Caco-2 (cell line): ENCODE results near the gene SPEM3. TPM values are rescaled to one million over a fixed set of nuclear protein-coding genes. Genes with fewer than 3 reads are reported as not detected.

ENCODE experiments used
- BruUV-seq: library from RNA; stranded (reverse); fragments of 400-500 nt; replicated peaks from 2 replicates; lab custom pipeline; 2021; lab: Mats Ljungman, UMichigan
- CTCF ChIA-PET: fragments of 300-600 bp; sonication (Branson Sonifier 250); formaldehyde crosslinking; loops from one replicate; lab custom pipeline; 2022; ENCODE audit warnings: antibody characterized with exemption; lab: Charles Lee
- POLR2A ChIA-PET: fragments of 300-600 bp; sonication (Branson Sonifier 250); formaldehyde crosslinking; loops from one replicate; lab custom pipeline; 2022; ENCODE audit warnings: antibody characterized with exemption; lab: Charles Lee
- DNase-seq, 2 experiments: peaks; one replicate each; pipeline versions ENCODE4 v3.0.0 to v3.0.0-alpha.2; 2020 to 2022
- H3K27me3 ChIP-seq: replicated peaks from 2 replicates; pipeline ENCODE4 v1.6.0; 2011; ENCODE audit warnings: low read length; ENCODE audit not compliant: control insufficient read depth, insufficient read depth
- H3K36me3 ChIP-seq: 2 replicates; pipeline ENCODE4 v1.5.1; 2011; ENCODE audit warnings: low read length; ENCODE audit not compliant: control insufficient read depth, insufficient read depth
- H3K4me1 ChIP-seq: fragments of 250-450 bp; sonication (Bioruptor Pico); 2 replicates; pipeline ENCODE4 v1.5.1; 2020; ENCODE audit warnings: mild to moderate bottlenecking
- H3K4me3 ChIP-seq: 2 replicates; pipeline ENCODE4 v1.5.1; 2011; ENCODE audit warnings: low read depth, mild to moderate bottlenecking, control low read depth, low read length
- H3K9me3 ChIP-seq: fragments of 250-450 bp; sonication (Bioruptor Pico); 2 replicates; pipeline ENCODE4 v1.5.1; 2020; ENCODE audit warnings: mild to moderate bottlenecking, moderate library complexity
- H3K27ac Mint-ChIP-seq: one replicate; pipeline ENCODE4 v1.8.0; 2022; ENCODE audit warnings: mixed read lengths; ENCODE audit not compliant: unreplicated experiment
- H3K27me3 Mint-ChIP-seq: one replicate; pipeline ENCODE4 v1.8.0; 2022; ENCODE audit warnings: mixed read lengths; ENCODE audit not compliant: insufficient read depth, unreplicated experiment
- H3K36me3 Mint-ChIP-seq: one replicate; pipeline ENCODE4 v1.8.0; 2022; ENCODE audit warnings: mild to moderate bottlenecking, mixed read lengths; ENCODE audit not compliant: insufficient read depth, unreplicated experiment
- H3K4me1 Mint-ChIP-seq: one replicate; pipeline ENCODE4 v1.8.0; 2022; ENCODE audit warnings: low read depth, mixed read lengths; ENCODE audit not compliant: unreplicated experiment
- H3K4me3 Mint-ChIP-seq: one replicate; pipeline ENCODE4 v1.8.0; 2022; ENCODE audit warnings: mild to moderate bottlenecking, moderate library complexity, mixed read lengths; ENCODE audit not compliant: unreplicated experiment
- H3K9me3 Mint-ChIP-seq: one replicate; pipeline ENCODE4 v1.8.0; 2022; ENCODE audit warnings: mixed read lengths; ENCODE audit not compliant: unreplicated experiment
- CTCF ChIP-seq, 2 experiments: fragments of 200-600 bp in 1 of 2; IDR thresholded peaks; 1 replicate in 1 of 2; 2 replicates in 1 of 2; pipeline versions ENCODE4 v1.5.1 to v1.8.0; 2011 to 2022; ENCODE audit warnings: antibody characterized with exemption in 1 of 2, control low read depth in 1 of 2, inconsistent platforms in 1 of 2, low read depth in 1 of 2, low read length in 1 of 2, mild to moderate bottlenecking in 1 of 2, moderate library complexity in 1 of 2; ENCODE audit not compliant: insufficient read depth in 1 of 2, severe bottlenecking in 1 of 2, unreplicated experiment in 1 of 2
- intact Hi-C: fragments of 100-400 bp; cut with micrococcal nuclease; formaldehyde crosslinking; loops from one replicate; pipeline ENCODE4 v1.10.0; 2022; ENCODE audit not compliant: unreplicated experiment
- total RNA-seq: library from RNA; stranded (reverse); gene quantifications from 2 replicates; pipeline ENCODE4 v1.2.3, GENCODE V29; 2022

The SPEM3 gene
- total RNA-seq, 1 experiment from 2014 or later: not detected

GRCh38 chr17:7466318-7466638 lies 37.6 kb downstream of the SPEM3 start:
- intact Hi-C loops: no loop called here
- no peaks in the 10 kb centered on the region for H3K27me3 Mint-ChIP-seq
- DNase-seq: no peak
- no peak for TF ChIP-seq CTCF (IDR thresholded peaks at IDR 0.05; ENCODE audit: insufficient read depth in 1 of 2, low read depth in 1 of 2, low read length in 1 of 2, severe bottlenecking in 1 of 2, unreplicated experiment in 1 of 2)
- Histone ChIP-seq H3K4me3 (no peak overlapping the region), H3K27me3 (no peaks in the 10 kb centered on the region), H3K4me1 (no peaks in the 10 kb centered on the region), H3K36me3 (no peaks in the 10 kb centered on the region), H3K9me3 (no peaks in the 10 kb centered on the region)
- no TSS peak for BruUV-seq
- ChIA-PET CTCF (no interaction called here), POLR2A (no interaction called here)
- peaks cover 2% of the 10 kb centered on the region for H3K4me1 Mint-ChIP-seq
- peaks cover 33% of the 10 kb centered on the region for H3K36me3 Mint-ChIP-seq
- H3K27ac Mint-ChIP-seq: no peak overlapping the region
- no peak overlapping the region for H3K4me3 Mint-ChIP-seq
- no peaks in the 10 kb centered on the region for H3K9me3 Mint-ChIP-seq

GRCh38 chr17:7466639-7467341 lies 38.1 kb downstream of the SPEM3 start:
- no peak overlapping the region for H3K4me3 Mint-ChIP-seq
- POLR2A ChIA-PET: no interaction called here
- no TSS peak for BruUV-seq
- Histone ChIP-seq H3K27me3 (no peaks in the 10 kb centered on the region), H3K9me3 (no peaks in the 10 kb centered on the region), H3K36me3 (no peaks in the 10 kb centered on the region), H3K4me1 (no peaks in the 10 kb centered on the region), H3K4me3 (no peak overlapping the region)
- no peak for DNase-seq
- no peaks in the 10 kb centered on the region for H3K4me1 Mint-ChIP-seq
- intact Hi-C loops: no loop called here
- H3K36me3 Mint-ChIP-seq: peaks cover 28% of the 10 kb centered on the region
- H3K27me3 Mint-ChIP-seq: no peaks in the 10 kb centered on the region
- CTCF ChIA-PET: interaction anchor here (0.5 kb wide), 1 partner anchor 23 kb away, joined by 3 read pairs; no protein-coding TSS in a partner anchor
- no peak for TF ChIP-seq CTCF (IDR thresholded peaks at IDR 0.05; ENCODE audit: insufficient read depth in 1 of 2, low read depth in 1 of 2, low read length in 1 of 2, severe bottlenecking in 1 of 2, unreplicated experiment in 1 of 2)
- H3K9me3 Mint-ChIP-seq: no peaks in the 10 kb centered on the region
- no peak overlapping the region for H3K27ac Mint-ChIP-seq

GRCh38 chr17:7467498-7467897 lies 38.8 kb downstream of the SPEM3 start:
- Mint-ChIP-seq H3K36me3 (peaks cover 26% of the 10 kb centered on the region), H3K4me3 (no peak overlapping the region), H3K4me1 (no peaks in the 10 kb centered on the region), H3K27me3 (no peaks in the 10 kb centered on the region), H3K27ac (no peak overlapping the region), H3K9me3 (no peaks in the 10 kb centered on the region)
- ChIA-PET CTCF (interaction anchor here (0.5 kb wide), 1 partner anchor 23 kb away, joined by 3 read pairs; no protein-coding TSS in a partner anchor), POLR2A (no interaction called here)
- Histone ChIP-seq H3K36me3 (no peaks in the 10 kb centered on the region), H3K4me3 (no peak overlapping the region), H3K27me3 (no peaks in the 10 kb centered on the region), H3K9me3 (no peaks in the 10 kb centered on the region), H3K4me1 (no peaks in the 10 kb centered on the region)
- no peak for TF ChIP-seq CTCF (IDR thresholded peaks at IDR 0.05; ENCODE audit: insufficient read depth in 1 of 2, low read depth in 1 of 2, low read length in 1 of 2, severe bottlenecking in 1 of 2, unreplicated experiment in 1 of 2)
- intact Hi-C loops: no loop called here
- no TSS peak for BruUV-seq
- DNase-seq: no peak
